Glutamatergic neuron (in vitro differentiated cells): Measurements from ENCODE around the gene PTPRN2. TPM values are rescaled to one million over a fixed set of nuclear protein-coding genes. Genes with fewer than 3 reads are reported as not detected.

Source experiments
- DNase-seq: peaks from one replicate; pipeline ENCODE4 v3.0.0; 2022
- H3K27ac Mint-ChIP-seq: one replicate; pipeline ENCODE4 v1.8.0; 2020; ENCODE audit warnings: mild to moderate bottlenecking, mixed read lengths, inconsistent platforms; ENCODE audit not compliant: unreplicated experiment
- H3K27me3 Mint-ChIP-seq: one replicate; pipeline ENCODE4 v1.8.0; 2020; ENCODE audit warnings: mild to moderate bottlenecking, moderate library complexity, mixed read lengths, inconsistent platforms; ENCODE audit not compliant: unreplicated experiment
- H3K36me3 Mint-ChIP-seq: one replicate; pipeline ENCODE4 v1.8.0; 2020; ENCODE audit warnings: mild to moderate bottlenecking, mixed read lengths, inconsistent platforms; ENCODE audit not compliant: unreplicated experiment
- H3K4me1 Mint-ChIP-seq: one replicate; pipeline ENCODE4 v1.8.0; 2020; ENCODE audit warnings: mild to moderate bottlenecking, low read depth, mixed read lengths, inconsistent platforms; ENCODE audit not compliant: unreplicated experiment
- H3K4me3 Mint-ChIP-seq: one replicate; pipeline ENCODE4 v1.8.0; 2020; ENCODE audit warnings: mild to moderate bottlenecking, mixed read lengths, inconsistent platforms; ENCODE audit not compliant: unreplicated experiment
- H3K9me3 Mint-ChIP-seq: one replicate; pipeline ENCODE4 v1.8.0; 2020; ENCODE audit warnings: mild to moderate bottlenecking, moderate library complexity, mixed read lengths, inconsistent platforms; ENCODE audit not compliant: unreplicated experiment
- CTCF ChIP-seq: fragments of 200-600 bp; sonication (generic); IDR thresholded peaks from one replicate; pipeline ENCODE4 v1.5.0; 2021; ENCODE audit not compliant: partially characterized antibody, unreplicated experiment
- total RNA-seq: library from RNA; stranded (reverse); fragmentation: NEBNext Ultra II Directional; extraction: Animal tissue kit (Norgen Biotek cat#: 25700); gene quantifications from one replicate; pipeline ENCODE4 v1.2.1, GENCODE V29; 2021; ENCODE audit not compliant: unreplicated experiment

Gene PTPRN2
- total RNA-seq, 1 donor from 2014 or later, result 49.0 TPM

GRCh38 chr7:157862731-157863130, 724.9 kb downstream of the PTPRN2 start:
- no peak for DNase-seq
- peaks cover 4% of the 10 kb centered on the region for H3K36me3 Mint-ChIP-seq
- H3K9me3 Mint-ChIP-seq, result peaks cover 11% of the 10 kb centered on the region
- peaks cover 4% of the 10 kb centered on the region for H3K4me1 Mint-ChIP-seq
- no peak for TF ChIP-seq CTCF
- peaks cover 6% of the 10 kb centered on the region for H3K27me3 Mint-ChIP-seq
- H3K4me3 Mint-ChIP-seq, result no peak overlapping the region
- H3K27ac Mint-ChIP-seq, result no peak overlapping the region

GRCh38 chr7:157861551-157861950, 726.1 kb downstream of the PTPRN2 start:
- Mint-ChIP-seq H3K9me3 (peaks cover 12% of the 10 kb centered on the region), H3K4me3 (no peak overlapping the region), H3K36me3 (peaks cover 4% of the 10 kb centered on the region), H3K27me3 (peaks cover 7% of the 10 kb centered on the region), H3K27ac (no peak overlapping the region), H3K4me1 (peaks cover 4% of the 10 kb centered on the region)
- no peak for DNase-seq
- TF ChIP-seq CTCF, result no peak

DNA sequence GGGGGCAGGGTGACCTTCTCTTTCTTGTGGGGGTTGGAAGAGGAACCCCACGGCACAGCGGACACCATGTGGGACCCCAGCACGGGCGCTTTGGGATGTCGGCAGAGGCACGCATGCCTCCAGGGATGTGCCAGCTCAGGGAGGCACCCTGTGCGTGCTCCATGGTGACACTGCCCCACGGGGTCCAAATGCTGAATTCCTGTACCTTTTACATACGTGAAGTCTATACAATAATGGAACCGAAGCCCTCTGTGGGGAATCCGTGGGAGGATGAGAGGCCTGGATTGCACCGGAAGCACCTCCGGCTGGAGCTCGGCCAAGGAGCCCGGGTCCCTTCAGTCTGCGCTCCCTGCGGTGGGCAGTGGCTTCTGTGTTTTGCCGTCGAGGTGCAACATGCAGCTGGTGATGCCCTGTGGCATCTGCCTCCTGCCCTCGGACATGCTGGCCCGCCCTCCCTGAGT, 726.6 kb downstream of the PTPRN2 start:
- peaks cover 2% of the 10 kb centered on the region for H3K36me3 Mint-ChIP-seq
- no peak overlapping the region for H3K27ac Mint-ChIP-seq
- peaks cover 6% of the 10 kb centered on the region for H3K27me3 Mint-ChIP-seq
- H3K4me3 Mint-ChIP-seq, result no peak overlapping the region
- H3K9me3 Mint-ChIP-seq, result peaks cover 8% of the 10 kb centered on the region
- no peak for TF ChIP-seq CTCF
- no peak for DNase-seq
- peaks cover 4% of the 10 kb centered on the region for H3K4me1 Mint-ChIP-seq

DNA sequence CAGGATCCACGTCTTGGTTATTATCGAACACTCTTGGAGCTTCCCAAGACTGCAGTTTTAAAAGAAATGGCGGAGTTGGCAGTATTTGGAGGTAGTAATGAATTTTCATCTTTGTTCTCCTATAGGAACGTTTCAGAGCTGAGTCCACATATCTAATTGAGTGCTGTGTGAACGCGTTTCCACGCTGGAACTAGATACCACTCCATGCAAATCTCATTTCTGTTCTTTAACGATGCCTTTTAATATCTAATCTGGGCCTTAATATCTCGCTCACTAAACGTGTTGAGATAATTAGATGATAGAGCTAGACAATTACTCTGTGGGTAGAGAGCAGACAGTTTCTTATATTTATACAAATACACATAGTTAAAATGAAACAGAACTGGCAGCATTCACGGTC, 727.2 kb downstream of the PTPRN2 start:
- no peak for DNase-seq
- H3K4me3 Mint-ChIP-seq, result no peak overlapping the region
- H3K36me3 Mint-ChIP-seq, result no peaks in the 10 kb centered on the region
- no peak for TF ChIP-seq CTCF
- peaks cover 6% of the 10 kb centered on the region for H3K4me1 Mint-ChIP-seq
- peaks cover 6% of the 10 kb centered on the region for H3K9me3 Mint-ChIP-seq
- H3K27me3 Mint-ChIP-seq, result peaks cover 3% of the 10 kb centered on the region
- H3K27ac Mint-ChIP-seq, result no peak overlapping the region

DNA sequence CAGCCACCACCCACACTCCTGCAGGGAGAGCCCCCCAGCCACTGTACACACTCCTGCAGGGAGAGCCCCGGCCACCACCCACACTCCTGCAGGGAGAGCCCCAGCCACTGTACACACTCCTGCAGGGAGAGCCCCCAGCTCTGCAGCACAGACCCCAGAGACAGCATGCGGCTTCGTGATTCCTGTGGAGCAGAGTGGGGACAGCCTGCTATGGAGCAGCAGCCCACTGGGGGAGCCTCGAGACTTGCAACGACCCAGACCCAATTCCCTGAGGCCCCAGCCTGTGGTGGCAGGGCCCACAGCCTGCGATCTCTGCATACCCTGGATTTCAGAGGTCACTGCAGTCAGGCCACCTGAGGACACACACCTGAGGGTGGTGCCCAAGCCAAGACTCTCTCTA, 727.7 kb downstream of the PTPRN2 start:
- Mint-ChIP-seq H3K27ac (no peak overlapping the region), H3K4me3 (no peak overlapping the region), H3K36me3 (no peaks in the 10 kb centered on the region), H3K4me1 (peaks cover 7% of the 10 kb centered on the region), H3K9me3 (peaks cover 6% of the 10 kb centered on the region), H3K27me3 (peaks cover 3% of the 10 kb centered on the region)
- no peak for TF ChIP-seq CTCF
- DNase-seq, result no peak
